Stimulated activated CD8-positive, alpha-beta memory T cell treated with anti-CD3 and anti-CD28 coated beads, Interleukin-4, amount 100 ng/mL, for 24 hours (primary cell): ENCODE data around the gene MBD4.
"Not testable (repeated sequence)": the region's sequence is repeated elsewhere in the genome, so short reads cannot be mapped to it uniquely, and the experiment has no call there.

Source experiments
- DNase-seq: peaks from one replicate; pipeline ENCODE4 v3.0.0-alpha.2; 2020; ENCODE audit warnings: low read depth

Gene MBD4

GRCh38 chr3:129439817-129440617 is at the start of gene MBD4, which contains the start of gene IFT122:
TSS of gene MBD4 (minus strand) at chr3:129439948. CDS start at chr3:129439833, 115 bp downstream.
TSS of gene IFT122 (plus strand) at chr3:129440224. CDS start at chr3:129440331, 107 bp downstream.
- peak; percentile 97 for DNase-seq

- DNase-seq = not testable (repeated sequence)
Measured at GRCh38 chr3:129489258-129489657, 49.5 kb upstream of the MBD4 start.

- DNase-seq = not testable (repeated sequence)
Measured at GRCh38 chr3:129487868-129488335, 48.2 kb upstream of the MBD4 start.

GRCh38 chr3:129487183-129487867 is 47.6 kb upstream of the MBD4 start:
- DNase-seq = no peak

- DNase-seq = no peak
Measured at GRCh38 chr3:129486664-129487035, 46.9 kb upstream of the MBD4 start.

- DNase-seq = no peak
Measured at GRCh38 chr3:129485721-129486663, 46.2 kb upstream of the MBD4 start.

- DNase-seq = not testable (repeated sequence)
Measured at GRCh38 chr3:129485146-129485545, 45.4 kb upstream of the MBD4 start.

GRCh38 chr3:129483870-129484269 is 44.1 kb upstream of the MBD4 start:
- no peak for DNase-seq

GRCh38 chr3:129482721-129483120 is 43.0 kb upstream of the MBD4 start:
- DNase-seq = no peak

- no peak for DNase-seq
Measured at GRCh38 chr3:129481766-129482332, 42.1 kb upstream of the MBD4 start.

GRCh38 chr3:129481225-129481765 is 41.5 kb upstream of the MBD4 start:
- DNase-seq = not testable (repeated sequence)

- DNase-seq = no peak
Measured at GRCh38 chr3:129476586-129476985, 36.8 kb upstream of the MBD4 start.

GRCh38 chr3:129475863-129476262 is 36.1 kb upstream of the MBD4 start:
- no peak for DNase-seq

- no peak for DNase-seq
Measured at GRCh38 chr3:129474984-129475804, 35.4 kb upstream of the MBD4 start.

- DNase-seq = no peak
Measured at GRCh38 chr3:129473769-129474152, 34.0 kb upstream of the MBD4 start.

- no peak for DNase-seq
Measured at GRCh38 chr3:129473067-129473768, 33.5 kb upstream of the MBD4 start.

- no peak for DNase-seq
Measured at GRCh38 chr3:129470861-129471260, 31.1 kb upstream of the MBD4 start.

GRCh38 chr3:129469026-129469425 is 29.3 kb upstream of the MBD4 start:
- no peak for DNase-seq

GRCh38 chr3:129467932-129468331 is 28.2 kb upstream of the MBD4 start:
- no peak for DNase-seq

GRCh38 chr3:129463716-129464115 is 24.0 kb upstream of the MBD4 start:
- DNase-seq = no peak
